ENCODE results near the gene CXorf49B.
"Not testable (repeated sequence)": the region's sequence is repeated elsewhere in the genome, so short reads cannot be mapped to it uniquely, and the experiment has no call there.

DNA sequence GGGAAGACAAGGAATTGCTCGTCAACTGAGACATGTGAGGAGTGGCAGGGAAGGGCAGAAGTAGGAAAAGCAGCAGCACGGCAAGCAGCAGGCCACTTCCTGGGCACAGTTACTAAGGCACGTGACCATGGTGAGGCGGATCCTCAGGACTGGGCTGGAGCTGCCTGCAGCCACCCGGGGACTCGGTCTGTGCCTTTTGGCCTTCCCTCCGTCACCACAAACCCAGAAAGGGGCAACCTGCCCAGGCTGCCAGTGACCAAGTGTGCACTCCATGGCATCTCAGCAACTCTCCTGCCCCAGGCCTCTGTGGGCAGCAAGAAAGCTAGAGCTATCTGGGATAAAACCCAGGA is 19.8 kb downstream of the CXorf49B start:
- TF ChIP-seq CTCF (IDR thresholded peaks at IDR 0.05; ENCODE audit: low read depth, low read length); EZH2phosphoT487 (IDR thresholded peaks at IDR 0.05; ENCODE audit: low read depth): not testable (repeated sequence)
